NCI-H1694 (cell line): ENCODE data around the gene C19orf81.

ENCODE experiments used
- DNase-seq: peaks from one replicate; lab custom pipeline; 2025; lab: John Stamatoyannopoulos, UW

C19orf81 gene

GRCh38 chr19:50629801-50630200, 19.4 kb upstream of the C19orf81 start:
- DNase-seq = no peak

GRCh38 chr19:50632151-50632835, 17.0 kb upstream of the C19orf81 start:
- no peak for DNase-seq

- DNase-seq = no peak
Measured at GRCh38 chr19:50633359-50633758, 15.9 kb upstream of the C19orf81 start.

GRCh38 chr19:50633973-50634372, 15.3 kb upstream of the C19orf81 start:
- no peak for DNase-seq

- DNase-seq = no peak
Measured at GRCh38 chr19:50636317-50637085, 12.7 kb upstream of the C19orf81 start.

- no peak for DNase-seq
Measured at GRCh38 chr19:50638600-50638999, 10.6 kb upstream of the C19orf81 start.

GRCh38 chr19:50639121-50640112, 9.8 kb upstream of the C19orf81 start, which contains the start of gene SYT3:
Gene SYT3 (minus strand): TSS chr19:50639881. CDS start chr19:50637411, 2,470 bp downstream.
- DNase-seq = no peak

- DNase-seq = no peak
Measured at GRCh38 chr19:50640368-50640767, 8.9 kb upstream of the C19orf81 start.

GRCh38 chr19:50644315-50644915, 4.8 kb upstream of the C19orf81 start:
- DNase-seq = no peak

- DNase-seq = no peak
Measured at GRCh38 chr19:50645107-50645506, 4.1 kb upstream of the C19orf81 start.

GRCh38 chr19:50646074-50646807, 3.0 kb upstream of the C19orf81 start:
- DNase-seq = no peak

- no peak for DNase-seq
Measured at GRCh38 chr19:50647879-50648615, 1.2 kb upstream of the C19orf81 start.

GRCh38 chr19:50648659-50649058, 586 bp upstream of the C19orf81 start:
- DNase-seq = no peak

GRCh38 chr19:50651174-50651573, 1.9 kb downstream of the C19orf81 start:
- DNase-seq = no peak

- no peak for DNase-seq
Measured at GRCh38 chr19:50652722-50653121, 3.5 kb downstream of the C19orf81 start.

- no peak for DNase-seq
Measured at GRCh38 chr19:50654882-50655281, 5.6 kb downstream of the C19orf81 start.

GRCh38 chr19:50657222-50657669, 8.0 kb downstream of the C19orf81 start:
- DNase-seq = no peak

GRCh38 chr19:50657712-50658440, 8.6 kb downstream of the C19orf81 start:
- DNase-seq = peak; percentile 81
